Fibroblast of skin of left quadriceps (primary cell): ENCODE data around the gene ANP32B.
A peak's percentile ranks its signal among the peaks of the same experiment; 100 is the strongest.
"Not testable (repeated sequence)": the region's sequence is repeated elsewhere in the genome, so short reads cannot be mapped to it uniquely, and the experiment has no call there.

Source experiments
- DNase-seq, 2 experiments: peaks; one replicate each; pipeline ENCODE4 v3.0.0-alpha.2; 2013; ENCODE audit warnings: low read depth in 2 of 2

The ANP32B gene

DNA sequence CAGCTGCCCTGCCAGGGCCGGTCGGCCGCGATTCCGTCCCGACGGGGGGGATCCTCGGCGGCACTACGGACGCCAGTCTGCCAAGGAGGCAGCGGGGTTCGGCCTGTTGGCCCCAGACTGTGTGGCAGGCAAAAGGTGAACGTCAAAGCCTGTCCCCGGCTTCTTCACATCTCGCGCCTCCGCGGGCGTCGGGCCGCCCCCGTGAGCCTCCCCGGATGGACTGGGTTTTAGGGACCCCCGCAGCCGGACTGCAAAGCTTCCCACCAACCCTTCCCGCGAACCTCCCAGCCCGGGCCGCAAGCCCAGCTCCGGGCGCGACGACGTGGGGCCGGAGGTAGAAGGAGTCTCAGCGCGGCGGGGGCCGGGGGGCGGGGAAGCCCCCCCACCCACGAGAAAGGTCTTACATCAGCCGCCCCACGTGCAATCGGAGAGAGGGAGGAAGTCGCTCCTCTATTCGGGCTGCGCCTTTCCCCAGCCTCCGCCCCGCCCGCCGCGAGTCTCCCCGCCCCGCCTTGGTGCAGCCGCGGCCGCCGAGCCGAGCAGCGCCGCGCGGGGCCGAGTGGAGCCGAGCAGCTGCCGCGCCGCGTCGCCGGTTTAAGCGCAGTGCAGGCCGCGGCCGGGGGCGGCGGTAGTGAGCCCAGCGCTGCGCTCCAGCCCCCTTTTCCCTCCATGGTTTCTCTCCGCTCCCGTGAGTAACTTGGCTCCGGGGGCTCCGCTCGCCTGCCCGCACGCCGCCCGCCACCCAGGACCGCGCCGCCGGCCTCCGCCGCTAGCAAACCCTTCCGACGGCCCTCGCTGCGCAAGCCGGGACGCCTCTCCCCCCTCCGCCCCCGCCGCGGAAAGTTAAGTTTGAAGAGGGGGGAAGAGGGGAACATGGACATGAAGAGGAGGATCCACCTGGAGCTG is at the start of gene ANP32B:
Gene ANP32B, plus strand, starts transcription at position 659 of the 906 bp plus-strand sequence. Its CDS starts 215 bp downstream, at position 874.
- peak; percentile 89 to 90 for DNase-seq

DNA sequence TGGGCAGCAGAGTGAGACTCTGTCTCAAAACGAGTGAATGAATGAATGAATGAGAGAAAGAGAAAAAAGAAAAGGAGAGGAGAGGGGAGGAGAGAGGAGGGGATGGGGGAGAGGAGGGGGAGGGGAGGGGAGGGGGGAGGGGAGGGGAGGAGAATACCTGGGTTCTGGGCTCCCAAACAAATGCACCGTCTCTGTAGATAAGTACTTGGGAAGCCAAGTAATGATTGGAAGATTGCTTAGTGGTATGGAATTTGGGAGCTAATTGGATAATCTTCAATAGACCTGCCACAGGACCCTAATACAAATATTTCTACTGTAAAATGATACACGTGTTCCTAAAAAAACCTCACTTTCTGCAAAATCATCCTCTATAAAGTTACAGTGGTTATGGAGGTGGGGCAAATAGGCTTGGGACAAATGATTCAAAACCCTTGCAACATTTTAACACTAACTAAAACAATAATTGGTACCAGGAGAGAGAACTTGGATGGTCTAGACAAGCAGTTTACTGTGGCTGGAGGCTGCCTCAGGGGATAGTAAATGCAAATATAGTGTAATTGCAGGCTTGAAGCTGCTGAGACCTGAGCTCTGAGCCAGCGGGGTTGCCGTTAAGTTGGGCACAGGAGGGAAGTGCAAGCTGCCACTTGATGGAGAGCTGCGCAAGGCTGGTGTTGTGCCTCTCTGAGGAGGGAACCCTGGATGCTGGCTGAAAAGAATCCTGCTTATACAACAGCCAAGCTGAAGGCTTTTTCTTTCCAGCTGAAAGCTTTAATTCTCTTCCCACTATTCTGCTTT is 48.6 kb upstream of the ANP32B start:
- no peak for DNase-seq

DNA sequence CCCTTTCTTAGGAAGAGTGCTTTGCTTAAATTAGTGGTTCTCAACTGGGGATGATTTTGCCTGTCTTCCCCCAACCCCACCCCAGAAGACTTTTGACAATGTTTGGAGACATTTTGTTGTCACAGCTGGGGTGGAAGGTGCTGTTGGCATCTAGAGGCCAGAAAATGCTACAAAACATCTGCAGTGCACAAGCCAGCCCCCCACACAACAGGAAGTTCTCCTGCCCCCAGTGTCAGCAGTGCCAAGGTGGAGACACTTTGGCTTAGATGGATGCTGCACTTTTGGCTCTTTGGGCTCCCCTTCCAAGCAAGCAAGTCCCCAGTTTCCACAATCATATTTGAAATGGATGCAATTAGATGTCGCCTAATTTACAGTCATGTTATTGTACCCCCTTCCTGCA is 47.9 kb upstream of the ANP32B start:
- DNase-seq, result no peak

DNA sequence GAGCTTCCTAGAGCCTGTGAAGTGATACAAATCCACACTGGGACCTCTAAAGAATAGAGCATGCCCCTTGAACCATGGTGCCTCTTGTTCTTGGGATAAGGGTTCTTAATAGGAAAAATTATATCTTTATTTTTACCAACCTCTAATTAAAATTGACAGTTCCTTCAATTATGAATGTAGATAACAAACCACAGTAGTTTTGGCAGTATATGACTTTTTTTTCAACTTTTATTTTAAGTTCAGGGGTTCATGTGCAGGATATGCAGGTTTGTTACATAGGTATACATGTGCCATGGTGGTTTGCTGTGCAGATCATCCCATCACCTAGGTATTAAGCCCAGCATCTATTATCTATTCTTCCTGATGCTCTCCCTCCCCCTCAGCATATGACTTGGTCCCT is 46.1 kb upstream of the ANP32B start:
- no peak for DNase-seq

DNA sequence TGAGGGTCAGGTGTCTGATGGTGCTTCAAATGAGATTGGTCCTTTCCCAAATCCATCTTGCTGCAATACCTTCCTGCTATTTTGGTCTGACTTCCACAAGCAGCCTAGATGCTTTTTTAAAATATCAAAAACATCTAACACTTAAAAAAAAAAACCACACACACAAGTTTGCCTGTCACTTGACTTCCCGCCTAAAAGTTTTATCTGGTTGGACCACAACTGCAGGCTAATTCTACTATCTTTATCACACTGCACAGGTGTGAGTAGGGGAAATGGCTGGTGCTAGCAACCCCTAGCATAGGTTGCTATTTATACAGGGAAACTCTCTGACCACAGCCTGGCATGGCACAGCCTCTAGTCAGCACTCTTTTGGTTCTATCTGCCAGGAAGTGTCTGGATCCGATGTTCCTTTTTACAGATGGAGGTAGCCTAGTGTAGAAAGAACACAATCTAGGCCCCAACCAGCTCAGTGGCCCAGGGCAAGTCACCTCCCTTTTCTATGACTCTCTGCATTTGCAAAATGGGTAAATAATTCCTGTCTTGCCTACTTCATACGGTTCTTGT is 45.0 kb upstream of the ANP32B start, which contains the start of gene HEMGN:
Gene HEMGN, minus strand, starts transcription at position 92 of the 564 bp plus-strand sequence. Its CDS starts 36 bp downstream, at position 56.
- DNase-seq, result no peak

DNA sequence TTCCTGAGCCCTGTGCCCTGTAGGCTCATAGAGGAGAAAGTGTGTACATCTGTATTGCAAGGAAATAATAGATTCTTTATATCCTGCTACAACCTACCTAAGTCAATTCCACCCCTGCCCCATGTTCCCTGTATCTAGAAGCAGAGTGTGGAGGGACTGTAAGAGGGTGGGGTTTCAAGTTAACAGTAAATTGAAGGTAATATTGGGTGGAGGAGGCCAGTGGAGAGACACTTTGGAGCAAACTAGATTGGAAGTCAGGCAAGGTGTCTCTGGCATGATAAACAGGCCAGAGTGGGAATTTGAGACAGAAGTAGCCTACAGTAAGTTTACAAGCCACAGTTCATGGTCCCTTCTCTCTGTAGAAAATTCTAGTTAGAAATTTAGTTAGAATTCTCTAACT is 42.9 kb upstream of the ANP32B start:
- DNase-seq, result no peak

DNA sequence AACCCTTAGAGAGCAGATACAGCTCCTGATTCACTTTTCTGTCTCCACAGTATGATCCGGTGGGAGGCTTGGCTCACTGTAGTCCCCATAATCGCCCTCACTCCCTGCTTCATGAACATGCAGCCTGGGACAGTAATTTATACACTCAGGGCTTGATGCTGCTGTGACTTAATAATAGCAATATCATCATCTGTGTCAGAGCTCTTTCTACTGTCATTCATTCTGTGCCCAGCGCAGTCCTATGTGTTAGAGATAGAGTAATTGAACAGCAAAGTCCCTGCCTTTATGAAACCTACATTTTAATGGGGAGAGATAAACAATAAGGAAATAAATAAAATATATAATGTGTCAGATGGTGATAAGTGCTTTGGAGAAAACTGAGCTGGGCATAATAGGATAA is 42.4 kb upstream of the ANP32B start:
- no peak for DNase-seq

DNA sequence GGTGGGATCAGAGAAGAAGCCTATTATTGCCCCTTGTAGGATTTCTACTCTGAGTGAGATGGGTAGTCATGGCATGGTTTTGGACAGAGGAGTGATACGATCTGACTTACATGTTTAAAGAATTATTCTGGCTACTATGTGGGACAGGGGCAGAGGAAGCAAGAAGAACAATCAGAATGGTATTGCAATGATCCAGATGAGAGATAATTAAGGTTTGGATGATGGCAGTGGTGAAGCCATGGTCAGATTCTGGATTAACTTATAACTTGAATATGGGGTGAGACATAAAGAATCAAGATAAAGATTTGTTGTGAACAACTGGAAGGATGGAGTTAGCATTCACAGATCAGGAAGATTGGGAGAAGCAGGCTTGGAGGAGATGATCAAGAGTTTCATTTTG is 41.8 kb upstream of the ANP32B start:
- DNase-seq, result no peak

DNA sequence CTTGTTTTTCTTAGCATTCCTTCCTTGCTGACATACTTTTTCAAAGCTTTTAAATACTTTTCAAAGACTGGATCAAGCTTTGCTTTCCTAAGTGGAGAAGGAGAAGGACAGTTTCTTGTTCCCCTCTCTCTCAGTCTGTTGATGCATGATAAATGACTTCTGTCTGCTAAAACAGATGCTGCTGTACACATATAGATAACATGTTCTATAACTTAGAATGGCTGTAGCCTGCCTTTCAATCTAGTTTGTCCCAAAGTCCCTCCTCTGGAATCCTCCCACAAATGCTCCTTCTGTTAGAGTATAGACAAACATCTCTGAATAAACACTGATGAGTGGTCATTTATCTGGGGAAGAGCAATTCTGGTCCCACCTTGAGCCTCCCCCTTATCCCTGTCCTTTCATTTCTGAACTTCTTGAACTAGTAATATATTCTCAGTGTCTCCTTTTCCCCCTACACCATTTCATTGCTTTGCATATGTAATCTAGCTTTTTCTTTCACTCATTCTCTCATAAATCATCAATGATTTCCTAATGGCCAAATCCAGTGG is 39.8 kb upstream of the ANP32B start:
- DNase-seq, result no peak

DNA sequence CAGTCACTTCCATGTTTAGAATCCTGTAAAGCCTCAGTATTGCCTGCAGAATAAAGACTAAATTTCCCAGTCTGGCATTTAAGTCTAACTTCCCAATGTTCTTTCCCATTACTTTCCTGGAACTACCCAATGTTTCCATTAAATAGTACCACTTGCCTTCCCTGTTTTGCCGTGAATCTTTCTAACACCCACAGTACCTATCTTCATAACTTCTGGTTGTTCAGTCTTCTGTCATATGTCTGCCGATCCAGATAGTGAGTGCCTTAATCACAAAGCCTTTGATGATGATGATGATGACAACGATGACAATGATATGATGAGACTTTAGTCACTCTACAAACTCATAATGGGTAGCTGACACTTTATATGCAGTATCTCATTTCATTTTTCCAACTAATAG is 38.5 kb upstream of the ANP32B start:
- no peak for DNase-seq

DNA sequence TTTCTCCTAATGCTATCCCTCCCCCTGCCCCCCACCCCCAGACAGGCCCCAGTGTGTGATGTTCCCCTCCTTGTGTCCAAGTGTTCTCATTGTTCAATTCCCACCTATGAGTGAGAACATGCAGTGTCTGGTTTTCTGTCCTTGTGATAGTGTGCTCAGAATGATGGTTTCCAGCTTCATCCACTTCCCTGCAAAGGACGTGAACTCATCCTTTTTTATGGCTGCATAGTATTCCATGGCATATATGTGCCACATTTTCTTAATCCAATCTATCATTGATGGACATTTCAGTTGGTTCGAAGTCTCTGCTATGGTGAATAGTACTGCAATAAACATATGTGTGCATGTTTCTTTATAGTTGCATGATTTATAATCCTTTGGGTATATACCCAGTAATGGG is 37.7 kb upstream of the ANP32B start:
- not testable (repeated sequence) for DNase-seq

DNA sequence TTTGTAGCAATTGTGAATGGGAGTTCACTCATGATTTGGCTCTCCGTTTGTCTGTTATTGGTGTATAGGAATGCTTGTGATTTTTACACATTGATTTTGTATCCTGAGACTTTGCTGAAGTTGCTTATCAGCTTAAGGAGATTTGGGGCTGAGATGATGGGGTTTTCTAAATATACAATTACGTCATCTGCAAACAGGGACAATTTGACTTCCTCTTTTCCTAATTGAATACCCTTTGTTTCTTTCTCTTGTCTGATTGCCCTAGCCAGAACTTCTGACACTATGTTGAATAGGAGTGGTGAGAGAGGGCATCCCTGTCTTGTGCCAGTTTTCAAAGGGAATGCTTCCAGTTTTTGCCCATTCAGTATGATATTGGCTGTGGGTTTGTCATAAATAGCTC is 36.0 kb upstream of the ANP32B start:
- not testable (repeated sequence) for DNase-seq

DNA sequence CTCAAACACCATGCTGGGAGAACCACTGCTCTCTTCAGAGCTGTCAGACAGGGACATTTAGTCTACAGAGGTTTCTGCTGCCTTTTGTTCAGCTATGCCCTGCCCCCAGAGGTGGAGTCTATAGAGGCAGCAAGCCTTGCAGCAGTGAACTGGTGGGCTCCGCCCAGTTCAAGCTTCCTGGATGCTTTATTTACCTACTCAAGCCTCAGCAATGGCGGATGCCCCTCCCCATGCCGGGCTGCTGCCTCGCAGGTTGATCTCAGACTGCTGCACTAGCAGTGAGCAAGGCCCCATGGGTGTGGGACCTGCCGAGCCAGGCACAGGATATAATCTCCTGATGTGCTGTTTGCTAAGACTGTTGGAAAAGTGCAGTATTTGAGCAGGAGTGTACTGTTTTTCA is 32.3 kb upstream of the ANP32B start:
- DNase-seq, result not testable (repeated sequence)

DNA sequence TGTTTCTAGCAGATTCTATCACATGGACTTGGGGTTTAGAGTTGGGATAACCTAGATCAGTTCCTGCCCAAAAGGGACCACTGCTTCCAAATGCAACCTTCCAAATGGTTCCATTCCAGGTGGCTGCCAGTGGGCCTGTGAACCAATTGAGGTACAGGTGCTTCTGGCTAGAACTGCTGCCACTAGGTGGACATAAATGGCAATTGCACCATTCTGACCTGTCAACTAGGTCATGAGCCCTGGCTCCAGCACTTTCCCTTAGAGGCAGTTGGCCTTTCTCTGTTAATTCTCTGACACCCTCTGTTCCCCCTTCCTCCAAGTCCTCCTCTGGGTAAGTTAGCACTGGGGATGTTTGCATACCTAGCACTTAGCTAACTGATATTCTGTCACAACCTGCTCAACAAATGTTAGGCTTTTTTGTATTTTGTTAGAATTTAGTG is 28.6 kb upstream of the ANP32B start:
- DNase-seq, result no peak

DNA sequence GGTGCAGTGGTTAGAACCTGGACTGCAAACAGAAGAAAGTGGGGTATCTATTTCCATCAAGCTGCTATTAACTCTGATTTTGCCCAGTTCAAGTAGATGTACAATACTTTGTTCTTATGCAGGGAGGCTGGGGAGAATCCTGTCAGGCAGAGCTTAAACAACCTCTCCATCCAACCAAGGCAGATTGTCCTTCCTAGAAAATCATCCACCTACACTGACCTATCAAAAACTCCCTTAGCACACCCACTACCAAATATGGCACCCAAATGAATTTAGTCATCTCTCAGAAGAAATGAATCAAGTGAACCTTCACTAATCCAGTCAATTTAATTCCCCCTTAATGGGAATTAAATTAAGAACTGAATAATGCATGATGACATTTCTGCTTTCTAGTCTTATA is 26.8 kb upstream of the ANP32B start:
- DNase-seq, result no peak

DNA sequence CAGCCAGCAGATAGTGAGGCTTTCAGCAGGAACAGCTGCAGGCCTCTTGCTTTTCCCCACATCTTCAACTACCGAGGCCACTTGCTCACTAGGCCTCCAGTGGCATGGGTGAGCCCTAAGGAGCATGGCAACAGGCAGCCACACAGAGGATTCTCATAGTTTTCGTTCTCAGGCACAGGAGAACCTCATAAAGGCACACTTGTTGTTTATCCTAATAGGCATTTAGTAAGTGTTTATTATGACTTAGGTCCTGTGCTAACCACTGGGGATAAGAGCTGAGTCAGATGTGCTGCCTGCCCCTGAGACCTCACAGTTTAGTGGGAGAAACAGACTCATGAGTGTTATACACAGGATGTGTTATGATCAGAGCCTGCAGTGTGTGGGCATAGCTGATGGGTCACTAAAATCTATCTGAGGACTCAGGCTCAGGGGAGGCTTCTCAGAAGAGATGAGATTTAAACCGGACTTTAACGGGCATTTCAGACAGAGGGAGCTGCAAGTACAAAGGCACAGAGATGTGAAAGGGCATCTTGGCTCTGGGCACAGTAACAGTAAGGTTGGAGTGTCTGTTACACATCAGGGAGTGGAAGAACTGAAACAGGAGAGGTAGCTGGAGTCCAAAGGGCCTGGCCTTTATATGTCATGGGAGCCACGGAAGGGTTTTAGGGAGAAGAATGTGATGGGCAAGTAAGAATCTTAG is 24.2 kb upstream of the ANP32B start:
- DNase-seq, result no peak

DNA sequence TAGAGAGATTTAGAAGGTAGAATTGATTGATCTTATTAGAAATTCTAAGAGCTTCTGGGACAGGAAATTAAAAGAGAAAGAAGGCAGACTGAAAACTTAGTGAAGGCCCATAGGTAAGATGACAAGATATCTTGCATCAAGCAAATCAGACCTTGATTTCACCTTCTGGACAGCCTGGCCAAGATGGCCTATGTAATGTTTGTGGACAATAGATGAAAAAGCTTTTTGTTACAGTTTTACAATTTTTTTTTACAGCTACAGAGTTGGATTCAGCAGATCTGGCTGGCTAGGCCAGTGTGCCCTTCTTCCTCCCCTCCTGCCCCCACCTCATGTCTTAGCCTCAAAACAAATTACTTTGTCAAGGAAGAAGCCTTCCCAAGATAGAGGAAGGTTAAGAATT is 23.6 kb upstream of the ANP32B start:
- no peak for DNase-seq

DNA sequence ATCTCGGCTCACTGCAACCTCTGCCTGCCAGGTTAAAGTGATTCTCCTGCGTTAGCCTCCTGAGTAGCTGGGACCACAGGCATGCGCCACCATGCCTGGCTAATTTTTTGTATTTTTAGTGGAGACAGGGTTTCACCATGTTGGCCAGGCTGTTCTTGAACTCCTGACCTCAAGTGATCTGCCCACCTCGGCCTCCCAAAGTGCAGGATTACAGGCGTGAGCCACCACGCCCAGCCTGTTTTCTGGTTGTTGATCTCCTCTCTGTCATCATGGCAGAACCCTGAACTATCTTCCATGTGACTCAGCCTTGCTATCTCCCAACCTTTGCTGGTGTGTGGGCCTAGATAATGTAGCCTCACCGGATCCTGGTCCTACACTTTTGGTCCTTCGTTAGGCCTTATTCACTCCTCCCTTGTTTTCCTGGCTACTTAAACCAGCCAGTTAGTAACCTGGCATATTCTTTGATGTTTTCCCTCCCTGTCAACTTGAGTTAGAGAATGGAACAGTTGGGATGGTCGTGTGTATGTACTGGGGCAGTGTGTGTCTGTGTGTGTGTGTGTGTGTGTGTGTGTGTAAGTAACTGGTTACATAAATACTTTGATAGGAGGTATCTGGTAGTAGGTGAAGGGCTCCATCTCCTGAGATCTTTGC is 22.3 kb upstream of the ANP32B start:
- DNase-seq, result not testable (repeated sequence)

DNA sequence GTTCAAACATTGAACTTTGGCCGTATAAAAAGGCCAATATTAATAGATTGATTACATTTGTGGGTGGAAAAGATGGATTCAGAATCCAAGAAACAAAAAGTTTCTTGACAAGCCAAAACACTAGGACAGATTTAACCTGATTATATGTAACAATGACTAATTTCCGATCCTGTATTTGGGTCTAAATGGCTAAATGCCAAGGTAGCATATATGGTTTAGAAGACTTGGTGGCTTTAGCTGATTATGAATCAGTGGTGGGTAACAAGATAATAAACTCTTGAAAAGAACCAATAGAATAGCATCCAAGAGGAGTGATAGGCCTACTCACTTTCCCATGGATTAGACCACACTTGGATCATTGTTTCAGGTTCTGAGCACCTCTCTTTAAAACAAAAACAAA is 21.8 kb upstream of the ANP32B start:
- no peak for DNase-seq

DNA sequence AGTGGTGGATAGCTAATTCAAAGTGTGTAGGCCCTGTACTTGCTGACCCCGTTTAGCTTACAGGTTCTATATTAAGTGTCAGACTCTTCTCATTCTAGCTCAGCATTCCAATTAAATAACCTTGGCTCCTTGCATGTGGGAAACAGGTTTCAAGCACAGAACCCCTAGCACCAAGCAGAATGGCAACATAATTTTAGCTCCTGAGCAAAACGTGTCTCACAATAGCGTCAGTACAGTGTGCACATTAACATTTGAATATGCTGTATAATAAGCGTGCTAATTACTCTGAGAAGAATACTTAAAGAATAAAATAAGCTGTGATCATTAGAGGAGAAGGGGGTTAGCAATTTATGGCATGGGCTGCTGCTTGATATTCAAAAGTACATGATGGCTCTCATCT is 21.0 kb upstream of the ANP32B start:
- DNase-seq, result no peak

DNA sequence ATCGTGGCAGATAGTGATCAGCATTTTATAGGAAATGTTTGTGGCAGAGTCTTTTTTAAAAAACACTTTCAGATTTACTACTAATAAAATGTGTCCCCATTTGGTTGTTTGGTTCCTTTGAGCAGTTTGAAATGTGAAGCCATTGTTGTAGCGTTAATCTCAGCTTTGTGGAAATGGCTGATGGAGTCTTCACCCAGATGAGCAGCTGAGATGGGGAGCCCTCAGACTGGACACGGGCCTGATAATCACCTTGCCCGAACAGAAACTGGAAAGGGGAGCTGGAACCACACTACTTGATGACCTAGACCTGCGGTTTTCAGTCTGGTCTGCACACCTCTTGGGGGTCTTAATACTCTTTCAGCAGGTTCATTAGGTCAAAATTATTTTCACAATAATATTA is 20.6 kb upstream of the ANP32B start:
- DNase-seq, result no peak
